Panc1 (cell line): ENCODE results near the gene PLA2G2C. TPM values are rescaled to one million over a fixed set of nuclear protein-coding genes. Genes with fewer than 3 reads are reported as not detected.

Experiments
- ATAC-seq: fragments of 200-7000 bp; cut with Tn5 transposase; 2 replicates; pipeline ENCODE4 v1.9.1; 2020; ENCODE audit warnings: mild to moderate bottlenecking, moderate library complexity
- BruUV-seq: library from RNA; stranded (reverse); fragments of 400-500 nt; replicated peaks from 2 replicates; lab custom pipeline; 2021; lab: Mats Ljungman, UMichigan
- CTCF ChIA-PET: fragments of 300-600 bp; sonication (Branson Sonifier 250); formaldehyde crosslinking; loops from one replicate; lab custom pipeline; 2022; ENCODE audit warnings: antibody characterized with exemption; lab: Charles Lee
- POLR2A ChIA-PET: fragments of 300-600 bp; sonication (Branson Sonifier 250); formaldehyde crosslinking; loops from one replicate; lab custom pipeline; 2022; ENCODE audit warnings: antibody characterized with exemption; lab: Charles Lee
- DNase-seq: peaks from one replicate; pipeline ENCODE4 v3.0.0-alpha.2; 2010; ENCODE audit warnings: low read depth, low spot score
- H3K27ac ChIP-seq: 2 replicates; pipeline ENCODE4 v1.5.1; 2011; ENCODE audit warnings: mild to moderate bottlenecking, low read length, inconsistent platforms
- H3K27me3 ChIP-seq: fragments of 200-500 bp; sonication (Bioruptor generic); 2 replicates; pipeline ENCODE4 v1.6.0; 2014; ENCODE audit warnings: low read length, inconsistent platforms; ENCODE audit not compliant: control insufficient read depth, insufficient read depth
- H3K36me3 ChIP-seq: fragments of 200-500 bp; sonication (Bioruptor generic); 2 replicates; pipeline ENCODE4 v1.5.1; 2014; ENCODE audit warnings: inconsistent platforms, mild to moderate bottlenecking, low read length, moderate library complexity; ENCODE audit not compliant: control insufficient read depth, insufficient read depth
- H3K4me1 ChIP-seq: 2 replicates; pipeline ENCODE4 v1.5.1; 2011; ENCODE audit warnings: inconsistent platforms, mild to moderate bottlenecking, low read length, moderate library complexity; ENCODE audit not compliant: control insufficient read depth, insufficient read depth
- H3K4me3 ChIP-seq, 2 experiments: 2 replicates each; pipeline ENCODE4 v1.5.1; 2011 to 2012; ENCODE audit warnings: low read depth in 2 of 2, low read length in 2 of 2, mild to moderate bottlenecking in 2 of 2, inconsistent platforms in 1 of 2, moderate library complexity in 1 of 2
- H3K9me3 ChIP-seq: fragments of 200-500 bp; sonication (Bioruptor generic); 2 replicates; pipeline ENCODE4 v1.5.1; 2014; ENCODE audit warnings: low read depth, mild to moderate bottlenecking, inconsistent platforms, low read length, moderate library complexity; ENCODE audit not compliant: control insufficient read depth, insufficient read depth
- CTCF ChIP-seq: fragments of 450-650 bp; IDR thresholded peaks from 2 replicates; pipeline ENCODE4 v1.5.1; 2017; ENCODE audit warnings: mild to moderate bottlenecking
- POLR2AphosphoS5 ChIP-seq: IDR thresholded peaks from 2 replicates; pipeline ENCODE4 v1.6.1; 2012; ENCODE audit warnings: mild to moderate bottlenecking, low read depth, low read length, moderate library complexity
- REST ChIP-seq, 2 experiments: IDR thresholded peaks; 2 replicates each; pipeline ENCODE4 v1.6.1; 2011 to 2012; ENCODE audit warnings: low read depth in 2 of 2, control low read depth in 1 of 2, low read length in 1 of 2, mild to moderate bottlenecking in 1 of 2, moderate library complexity in 1 of 2; ENCODE audit not compliant: insufficient read depth in 1 of 2
- SIN3A ChIP-seq: IDR thresholded peaks from 2 replicates; pipeline ENCODE4 v1.6.1; 2012; ENCODE audit warnings: low read depth, mild to moderate bottlenecking, low read length, moderate library complexity, borderline replicate concordance; ENCODE audit not compliant: insufficient read depth
- TCF7L2 ChIP-seq: IDR thresholded peaks from 2 replicates; pipeline ENCODE4 v1.6.1; 2011; ENCODE audit warnings: mild to moderate bottlenecking, low read depth, low read length, inconsistent platforms
- in situ Hi-C: cut with HindIII; loops from 2 replicates; pipeline ENCODE4 v1.10.0; 2016; ENCODE audit warnings: low sequenced_read_pairs, low pct_unique_long_range_greater_than_20kb
- intact Hi-C: fragments of 100-400 bp; cut with micrococcal nuclease; formaldehyde crosslinking; loops from one replicate; pipeline ENCODE4 v1.10.0; 2022; ENCODE audit not compliant: unreplicated experiment
- total RNA-seq: library from RNA; stranded (reverse); gene quantifications from one replicate; pipeline ENCODE4 v1.2.1, GENCODE V29; 2021; ENCODE audit not compliant: unreplicated experiment

PLA2G2C gene
- total RNA-seq, 1 experiment from 2014 or later, result not detected

- H3K4me1 ChIP-seq, result no peaks in the 10 kb centered on the region
- no peak for ATAC-seq
- no peak for DNase-seq
- no TSS peak for BruUV-seq
- in situ Hi-C loops (no loop called here), intact Hi-C loops (no loop called here)
- POLR2A ChIA-PET, result no interaction called here
- H3K9me3 ChIP-seq, result no peaks in the 10 kb centered on the region
- no peaks in the 10 kb centered on the region for H3K36me3 ChIP-seq
- H3K27me3 ChIP-seq, result peaks cover 18% of the 10 kb centered on the region
- TF ChIP-seq TCF7L2 (no peak), POLR2AphosphoS5 (no peak), CTCF (no peak), SIN3A (no peak)
- H3K4me3 ChIP-seq, result no peak overlapping the region
- H3K27ac ChIP-seq, result no peak overlapping the region
- CTCF ChIA-PET, result interaction anchor here (0.8 kb wide), 1 partner anchor 313 kb away, joined by 3 read pairs; no protein-coding TSS in a partner anchor
Observed at GRCh38 chr1:20180844-20181207, 5.5 kb downstream of the PLA2G2C start.

GRCh38 chr1:20180129-20180843, 6.0 kb downstream of the PLA2G2C start:
- no TSS peak for BruUV-seq
- intact Hi-C loops (no loop called here), in situ Hi-C loops (no loop called here)
- CTCF ChIA-PET, result no interaction called here
- Histone ChIP-seq H3K4me3 (no peak overlapping the region), H3K9me3 (no peaks in the 10 kb centered on the region), H3K4me1 (no peaks in the 10 kb centered on the region), H3K27ac (no peak overlapping the region), H3K36me3 (no peaks in the 10 kb centered on the region), H3K27me3 (peaks cover 14% of the 10 kb centered on the region)
- POLR2A ChIA-PET, result no interaction called here
- no peak for DNase-seq
- ATAC-seq, result no peak
- TF ChIP-seq TCF7L2 (no peak), SIN3A (no peak), CTCF (no peak), REST (IDR thresholded peaks at IDR 0.05; ENCODE audit: insufficient read depth in 1 of 2, low read depth in 2 of 2, low read length in 1 of 2) (no peak), POLR2AphosphoS5 (no peak)
